ENCODE measurements around the gene RGS6.

Gene RGS6

GRCh38 chr14:72237722-72238666, 305.8 kb downstream of the RGS6 start:
- Histone ChIP-seq H3K4me3 (ENCODE audit: low read depth, low read length) (no peak overlapping the region), H3K4me1 (ENCODE audit: control insufficient read depth, insufficient read depth, low read length, unreplicated experiment) (no peaks in the 10 kb centered on the region), H3K79me2 (ENCODE audit: control insufficient read depth, insufficient read depth, low read length, unreplicated experiment) (no peaks in the 10 kb centered on the region), H3K27me3 (ENCODE audit: insufficient read depth, low read length) (no peaks in the 10 kb centered on the region), H2AFZ (ENCODE audit: low read length, unreplicated experiment) (no peak overlapping the region), H3K36me3 (ENCODE audit: insufficient read depth, low read length) (no peaks in the 10 kb centered on the region), H3K27ac (ENCODE audit: low read depth, low read length) (no peak overlapping the region)

GRCh38 chr14:72243309-72244293, 311.4 kb downstream of the RGS6 start:
- H3K36me3 ChIP-seq (ENCODE audit: insufficient read depth, low read length): no peaks in the 10 kb centered on the region
- H3K27ac ChIP-seq (ENCODE audit: low read depth, low read length): no peak overlapping the region
- H2AFZ ChIP-seq (ENCODE audit: low read length, unreplicated experiment): no peak overlapping the region
- no peak overlapping the region for H3K4me3 ChIP-seq (ENCODE audit: low read depth, low read length)
- H3K27me3 ChIP-seq (ENCODE audit: insufficient read depth, low read length): no peaks in the 10 kb centered on the region
- H3K4me1 ChIP-seq (ENCODE audit: control insufficient read depth, insufficient read depth, low read length, unreplicated experiment): no peaks in the 10 kb centered on the region
- H3K79me2 ChIP-seq (ENCODE audit: control insufficient read depth, insufficient read depth, low read length, unreplicated experiment): no peaks in the 10 kb centered on the region

- Histone ChIP-seq H2AFZ (ENCODE audit: low read length, unreplicated experiment) (no peak overlapping the region), H3K79me2 (ENCODE audit: control insufficient read depth, insufficient read depth, low read length, unreplicated experiment) (no peaks in the 10 kb centered on the region), H3K4me3 (ENCODE audit: low read depth, low read length) (no peak overlapping the region), H3K4me1 (ENCODE audit: control insufficient read depth, insufficient read depth, low read length, unreplicated experiment) (no peaks in the 10 kb centered on the region), H3K36me3 (ENCODE audit: insufficient read depth, low read length) (no peaks in the 10 kb centered on the region), H3K27ac (ENCODE audit: low read depth, low read length) (no peak overlapping the region), H3K27me3 (ENCODE audit: insufficient read depth, low read length) (no peaks in the 10 kb centered on the region)
These were observed 315.8 kb downstream of the RGS6 start for GRCh38 chr14:72247896-72248465.

GRCh38 chr14:72253503-72253902, 321.3 kb downstream of the RGS6 start:
- Histone ChIP-seq H2AFZ (ENCODE audit: low read length, unreplicated experiment) (no peak overlapping the region), H3K79me2 (ENCODE audit: control insufficient read depth, insufficient read depth, low read length, unreplicated experiment) (no peaks in the 10 kb centered on the region), H3K27ac (ENCODE audit: low read depth, low read length) (no peak overlapping the region), H3K36me3 (ENCODE audit: insufficient read depth, low read length) (no peaks in the 10 kb centered on the region), H3K4me3 (ENCODE audit: low read depth, low read length) (no peak overlapping the region), H3K27me3 (ENCODE audit: insufficient read depth, low read length) (no peaks in the 10 kb centered on the region), H3K4me1 (ENCODE audit: control insufficient read depth, insufficient read depth, low read length, unreplicated experiment) (no peaks in the 10 kb centered on the region)

GRCh38 chr14:72254202-72254936, 322.1 kb downstream of the RGS6 start:
- no peaks in the 10 kb centered on the region for H3K79me2 ChIP-seq (ENCODE audit: control insufficient read depth, insufficient read depth, low read length, unreplicated experiment)
- H3K27ac ChIP-seq (ENCODE audit: low read depth, low read length): no peak overlapping the region
- no peak overlapping the region for H2AFZ ChIP-seq (ENCODE audit: low read length, unreplicated experiment)
- H3K4me3 ChIP-seq (ENCODE audit: low read depth, low read length): no peak overlapping the region
- no peaks in the 10 kb centered on the region for H3K36me3 ChIP-seq (ENCODE audit: insufficient read depth, low read length)
- no peaks in the 10 kb centered on the region for H3K4me1 ChIP-seq (ENCODE audit: control insufficient read depth, insufficient read depth, low read length, unreplicated experiment)
- no peaks in the 10 kb centered on the region for H3K27me3 ChIP-seq (ENCODE audit: insufficient read depth, low read length)

GRCh38 chr14:72254937-72255472, 322.8 kb downstream of the RGS6 start:
- Histone ChIP-seq H2AFZ (ENCODE audit: low read length, unreplicated experiment) (no peak overlapping the region), H3K27ac (ENCODE audit: low read depth, low read length) (no peak overlapping the region), H3K4me1 (ENCODE audit: control insufficient read depth, insufficient read depth, low read length, unreplicated experiment) (no peaks in the 10 kb centered on the region), H3K4me3 (ENCODE audit: low read depth, low read length) (no peak overlapping the region), H3K79me2 (ENCODE audit: control insufficient read depth, insufficient read depth, low read length, unreplicated experiment) (no peaks in the 10 kb centered on the region), H3K27me3 (ENCODE audit: insufficient read depth, low read length) (no peaks in the 10 kb centered on the region), H3K36me3 (ENCODE audit: insufficient read depth, low read length) (no peaks in the 10 kb centered on the region)

- Histone ChIP-seq H3K79me2 (ENCODE audit: control insufficient read depth, insufficient read depth, low read length, unreplicated experiment) (no peaks in the 10 kb centered on the region), H3K27ac (ENCODE audit: low read depth, low read length) (no peak overlapping the region), H2AFZ (ENCODE audit: low read length, unreplicated experiment) (no peak overlapping the region), H3K4me3 (ENCODE audit: low read depth, low read length) (no peak overlapping the region), H3K4me1 (ENCODE audit: control insufficient read depth, insufficient read depth, low read length, unreplicated experiment) (no peaks in the 10 kb centered on the region), H3K27me3 (ENCODE audit: insufficient read depth, low read length) (no peaks in the 10 kb centered on the region), H3K36me3 (ENCODE audit: insufficient read depth, low read length) (no peaks in the 10 kb centered on the region)
These were observed 323.8 kb downstream of the RGS6 start for GRCh38 chr14:72256055-72256454.

GRCh38 chr14:72261068-72261467, 328.8 kb downstream of the RGS6 start:
- Histone ChIP-seq H2AFZ (ENCODE audit: low read length, unreplicated experiment) (no peak overlapping the region), H3K36me3 (ENCODE audit: insufficient read depth, low read length) (no peaks in the 10 kb centered on the region), H3K79me2 (ENCODE audit: control insufficient read depth, insufficient read depth, low read length, unreplicated experiment) (no peaks in the 10 kb centered on the region), H3K27ac (ENCODE audit: low read depth, low read length) (no peak overlapping the region), H3K4me1 (ENCODE audit: control insufficient read depth, insufficient read depth, low read length, unreplicated experiment) (no peaks in the 10 kb centered on the region), H3K27me3 (ENCODE audit: insufficient read depth, low read length) (no peaks in the 10 kb centered on the region), H3K4me3 (ENCODE audit: low read depth, low read length) (no peak overlapping the region)

- Histone ChIP-seq H3K4me1 (ENCODE audit: control insufficient read depth, insufficient read depth, low read length, unreplicated experiment) (no peaks in the 10 kb centered on the region), H3K4me3 (ENCODE audit: low read depth, low read length) (no peak overlapping the region), H3K36me3 (ENCODE audit: insufficient read depth, low read length) (no peaks in the 10 kb centered on the region), H3K79me2 (ENCODE audit: control insufficient read depth, insufficient read depth, low read length, unreplicated experiment) (no peaks in the 10 kb centered on the region), H2AFZ (ENCODE audit: low read length, unreplicated experiment) (no peak overlapping the region), H3K27ac (ENCODE audit: low read depth, low read length) (no peak overlapping the region), H3K27me3 (ENCODE audit: insufficient read depth, low read length) (no peaks in the 10 kb centered on the region)
These were observed 330.5 kb downstream of the RGS6 start for GRCh38 chr14:72262771-72263170.

GRCh38 chr14:72264716-72265115, 332.5 kb downstream of the RGS6 start:
- H3K36me3 ChIP-seq (ENCODE audit: insufficient read depth, low read length): no peaks in the 10 kb centered on the region
- no peaks in the 10 kb centered on the region for H3K4me1 ChIP-seq (ENCODE audit: control insufficient read depth, insufficient read depth, low read length, unreplicated experiment)
- H3K4me3 ChIP-seq (ENCODE audit: low read depth, low read length): no peak overlapping the region
- H3K79me2 ChIP-seq (ENCODE audit: control insufficient read depth, insufficient read depth, low read length, unreplicated experiment): no peaks in the 10 kb centered on the region
- no peaks in the 10 kb centered on the region for H3K27me3 ChIP-seq (ENCODE audit: insufficient read depth, low read length)
- no peak overlapping the region for H2AFZ ChIP-seq (ENCODE audit: low read length, unreplicated experiment)
- H3K27ac ChIP-seq (ENCODE audit: low read depth, low read length): no peak overlapping the region

Data from ACC112 (cell line).